GM18909 (cell line): ENCODE data around the gene HTR3A.

Experiments used
- ATAC-seq: cut with Tn5 transposase; IDR thresholded peaks from one replicate; pipeline ENCODE4 v1.9.1; 2021; ENCODE audit warnings: mild to moderate bottlenecking; ENCODE audit not compliant: unreplicated experiment, poor library complexity

Gene HTR3A

DNA sequence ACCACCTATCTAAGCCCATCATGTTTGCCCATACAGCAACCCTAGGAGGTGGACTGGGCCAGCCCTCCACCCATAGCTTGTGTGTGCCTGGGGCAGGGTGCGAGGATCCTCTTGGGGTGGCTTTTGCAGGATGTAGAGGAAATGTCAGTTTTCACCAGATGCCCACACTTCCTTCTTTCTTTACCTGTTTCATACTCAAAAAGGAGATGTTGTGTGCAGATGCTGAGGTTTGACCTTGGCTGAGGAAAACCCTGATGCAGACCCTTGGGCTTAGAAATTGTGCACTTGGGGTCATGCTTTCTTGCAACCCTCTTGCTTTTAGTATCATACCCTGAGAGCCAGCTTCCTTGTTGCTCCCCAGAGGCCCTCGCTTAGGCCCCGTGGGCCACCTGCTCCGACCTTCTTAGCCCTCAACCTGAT lies 2.2 kb downstream of the HTR3A start:
- no peak for ATAC-seq

DNA sequence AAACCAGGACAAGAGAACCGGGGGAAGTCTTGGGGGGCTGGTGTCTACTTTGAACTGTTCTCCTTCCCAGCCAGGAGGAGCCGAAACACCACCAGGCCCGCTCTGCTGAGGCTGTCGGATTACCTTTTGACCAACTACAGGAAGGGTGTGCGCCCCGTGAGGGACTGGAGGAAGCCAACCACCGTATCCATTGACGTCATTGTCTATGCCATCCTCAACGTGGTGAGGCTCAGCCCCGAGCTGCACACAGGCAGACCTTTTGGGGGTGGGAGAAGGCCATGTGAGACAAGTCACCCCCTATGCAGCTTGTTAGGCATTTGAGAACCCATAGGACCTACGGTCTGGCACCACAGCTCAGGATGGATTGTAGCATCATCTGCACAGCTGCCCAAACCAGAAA lies 2.8 kb downstream of the HTR3A start:
- peak; percentile 45 for ATAC-seq

DNA sequence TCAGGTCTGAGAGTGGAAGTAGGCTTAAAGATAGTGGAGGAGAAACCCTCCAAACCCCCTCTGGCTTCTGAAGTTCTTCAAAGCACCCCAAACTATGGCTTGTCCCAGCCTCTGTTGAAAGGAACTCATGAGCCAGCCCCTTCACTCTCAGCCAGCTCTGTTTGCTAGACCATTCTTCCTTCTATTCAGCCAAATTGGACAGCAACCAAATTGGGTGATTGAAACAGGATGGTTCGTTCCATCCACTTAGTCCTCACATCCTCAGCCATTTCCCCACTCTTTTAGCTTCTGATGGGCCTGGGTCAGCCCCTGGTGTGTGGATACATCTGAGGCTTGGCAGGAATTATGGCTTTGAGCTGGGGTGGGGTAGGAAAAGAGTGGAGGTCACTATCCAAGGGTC lies 4.5 kb downstream of the HTR3A start:
- ATAC-seq, result no peak

DNA sequence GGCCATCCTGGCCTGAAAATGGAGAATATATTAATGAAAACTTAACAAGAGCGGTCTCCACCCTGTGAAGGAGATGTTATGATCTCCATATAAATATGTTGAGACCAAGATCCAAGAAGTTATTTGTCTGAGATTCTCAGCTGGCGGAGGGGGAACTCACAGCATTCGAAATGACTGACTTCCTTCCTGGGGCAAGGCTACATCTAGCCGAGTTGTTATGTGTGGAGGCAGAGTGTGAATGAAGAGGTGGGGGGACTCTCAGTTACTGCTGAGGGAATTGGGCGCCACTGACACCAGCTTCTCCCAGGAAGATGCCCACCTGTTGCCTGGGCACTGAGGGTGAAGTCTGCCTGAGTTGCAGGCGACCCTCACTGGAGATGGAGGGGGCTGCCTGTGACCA lies 5.9 kb downstream of the HTR3A start:
- ATAC-seq, result no peak

DNA sequence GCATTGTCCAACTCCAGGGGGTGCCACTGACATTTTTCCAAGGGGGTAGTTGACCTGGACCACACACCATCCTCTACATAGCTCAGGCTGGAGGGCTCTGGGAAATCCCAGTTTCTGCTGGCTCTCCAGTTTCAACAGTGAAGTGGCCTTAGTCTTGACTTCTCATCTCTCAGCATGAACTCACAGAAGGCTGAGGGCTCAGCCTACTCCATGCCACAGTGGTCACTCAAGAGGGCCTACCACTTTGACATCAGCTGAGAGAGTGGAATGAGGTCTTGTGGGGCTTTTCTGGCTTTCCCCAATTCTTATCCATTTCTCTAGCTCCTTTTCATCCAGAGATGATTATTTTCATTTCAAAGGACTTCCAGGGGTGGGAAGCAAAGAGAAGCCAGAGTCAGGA lies 7.4 kb downstream of the HTR3A start:
- no peak for ATAC-seq

DNA sequence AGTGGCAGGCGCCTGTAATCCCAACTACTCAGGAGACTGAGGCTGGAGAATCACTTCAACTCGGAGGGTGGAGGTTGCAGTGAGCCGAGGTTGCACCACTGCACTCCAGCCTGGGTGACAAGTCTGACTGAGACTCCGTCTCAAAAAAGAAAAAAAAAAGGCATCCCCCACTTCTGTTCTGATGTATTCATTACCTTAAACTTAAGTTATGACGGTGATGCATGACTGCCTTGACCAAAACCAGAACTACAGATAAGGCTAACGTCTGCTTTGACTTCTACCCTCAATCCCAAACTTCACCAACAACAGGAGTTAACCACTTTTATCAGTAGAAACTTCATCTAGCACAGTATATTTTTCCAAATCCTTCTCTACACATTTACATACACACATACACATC lies 9.9 kb downstream of the HTR3A start:
- ATAC-seq, result no peak

DNA sequence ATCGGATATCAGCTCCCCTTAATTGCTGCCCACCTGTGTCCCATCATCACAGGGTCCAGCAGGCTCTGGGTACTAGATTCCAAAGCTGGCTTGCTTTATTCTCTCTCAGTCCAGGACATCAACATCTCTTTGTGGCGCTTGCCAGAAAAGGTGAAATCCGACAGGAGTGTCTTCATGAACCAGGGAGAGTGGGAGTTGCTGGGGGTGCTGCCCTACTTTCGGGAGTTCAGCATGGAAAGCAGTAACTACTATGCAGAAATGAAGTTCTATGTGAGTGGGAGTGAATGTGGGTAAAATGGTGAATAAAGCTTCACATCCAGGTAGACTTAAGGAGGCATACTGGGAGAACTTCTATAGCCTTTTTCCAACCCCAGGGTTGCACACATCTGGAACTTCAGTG lies 11.0 kb downstream of the HTR3A start:
- no peak for ATAC-seq

DNA sequence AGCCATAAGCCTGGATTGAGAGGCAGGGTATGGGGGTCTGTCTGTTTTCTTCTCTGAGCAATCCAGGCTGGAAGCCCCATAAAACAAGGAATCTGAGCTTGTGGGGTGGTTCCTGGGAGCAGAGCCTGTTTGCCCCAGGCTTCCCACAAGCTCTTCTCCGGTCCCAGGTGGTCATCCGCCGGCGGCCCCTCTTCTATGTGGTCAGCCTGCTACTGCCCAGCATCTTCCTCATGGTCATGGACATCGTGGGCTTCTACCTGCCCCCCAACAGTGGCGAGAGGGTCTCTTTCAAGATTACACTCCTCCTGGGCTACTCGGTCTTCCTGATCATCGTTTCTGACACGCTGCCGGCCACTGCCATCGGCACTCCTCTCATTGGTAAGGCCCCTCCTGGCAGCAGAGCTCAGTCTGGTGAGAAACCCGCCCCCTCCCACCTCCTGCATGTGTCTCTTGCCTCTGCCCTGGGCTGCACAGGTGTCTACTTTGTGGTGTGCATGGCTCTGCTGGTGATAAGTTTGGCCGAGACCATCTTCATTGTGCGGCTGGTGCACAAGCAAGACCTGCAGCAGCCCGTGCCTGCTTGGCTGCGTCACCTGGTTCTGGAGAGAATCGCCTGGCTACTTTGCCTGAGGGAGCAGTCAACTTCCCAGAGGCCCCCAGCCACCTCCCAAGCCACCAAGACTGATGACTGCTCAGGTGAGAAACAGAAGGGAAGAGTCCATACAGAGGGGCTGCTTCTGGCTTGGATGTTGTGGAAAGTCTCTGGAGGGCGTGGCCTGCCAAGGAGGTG lies 11.6 kb downstream of the HTR3A start:
- no peak for ATAC-seq

DNA sequence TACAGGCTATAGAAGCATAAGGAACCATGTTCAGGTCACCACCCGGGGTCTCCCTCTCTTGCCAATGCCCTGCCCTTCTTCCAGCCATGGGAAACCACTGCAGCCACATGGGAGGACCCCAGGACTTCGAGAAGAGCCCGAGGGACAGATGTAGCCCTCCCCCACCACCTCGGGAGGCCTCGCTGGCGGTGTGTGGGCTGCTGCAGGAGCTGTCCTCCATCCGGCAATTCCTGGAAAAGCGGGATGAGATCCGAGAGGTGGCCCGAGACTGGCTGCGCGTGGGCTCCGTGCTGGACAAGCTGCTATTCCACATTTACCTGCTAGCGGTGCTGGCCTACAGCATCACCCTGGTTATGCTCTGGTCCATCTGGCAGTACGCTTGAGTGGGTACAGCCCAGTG lies 14.5 kb downstream of the HTR3A start:
- no peak for ATAC-seq

DNA sequence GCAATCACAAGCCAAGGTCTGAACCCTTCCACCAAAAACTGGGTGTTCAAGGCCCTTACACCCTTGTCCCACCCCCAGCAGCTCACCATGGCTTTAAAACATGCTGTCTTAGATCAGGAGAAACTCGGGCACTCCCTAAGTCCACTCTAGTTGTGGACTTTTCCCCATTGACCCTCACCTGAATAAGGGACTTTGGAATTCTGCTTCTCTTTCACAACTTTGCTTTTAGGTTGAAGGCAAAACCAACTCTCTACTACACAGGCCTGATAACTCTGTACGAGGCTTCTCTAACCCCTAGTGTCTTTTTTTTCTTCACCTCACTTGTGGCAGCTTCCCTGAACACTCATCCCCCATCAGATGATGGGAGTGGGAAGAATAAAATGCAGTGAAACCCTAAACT lies 15.0 kb downstream of the HTR3A start:
- ATAC-seq, result no peak

DNA sequence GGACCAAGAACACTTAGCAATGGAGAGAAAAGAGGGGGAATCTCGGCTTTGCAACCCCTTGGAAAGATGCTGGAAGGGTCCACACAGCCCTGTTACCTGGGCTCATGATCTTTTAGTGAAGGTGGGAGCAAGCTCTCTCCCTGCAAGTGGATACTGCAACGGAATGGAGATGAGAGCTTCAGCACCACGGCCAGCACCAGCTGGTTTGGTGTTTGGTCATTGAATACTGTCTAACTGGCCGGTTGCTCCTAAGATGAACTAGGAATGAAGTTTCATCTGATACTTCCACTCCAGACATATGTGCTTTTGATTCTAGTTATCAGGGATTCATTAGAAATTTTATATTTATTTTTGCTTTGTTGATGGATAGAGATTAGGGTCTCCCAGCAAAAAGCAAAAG lies 16.3 kb downstream of the HTR3A start:
- ATAC-seq, result no peak

DNA sequence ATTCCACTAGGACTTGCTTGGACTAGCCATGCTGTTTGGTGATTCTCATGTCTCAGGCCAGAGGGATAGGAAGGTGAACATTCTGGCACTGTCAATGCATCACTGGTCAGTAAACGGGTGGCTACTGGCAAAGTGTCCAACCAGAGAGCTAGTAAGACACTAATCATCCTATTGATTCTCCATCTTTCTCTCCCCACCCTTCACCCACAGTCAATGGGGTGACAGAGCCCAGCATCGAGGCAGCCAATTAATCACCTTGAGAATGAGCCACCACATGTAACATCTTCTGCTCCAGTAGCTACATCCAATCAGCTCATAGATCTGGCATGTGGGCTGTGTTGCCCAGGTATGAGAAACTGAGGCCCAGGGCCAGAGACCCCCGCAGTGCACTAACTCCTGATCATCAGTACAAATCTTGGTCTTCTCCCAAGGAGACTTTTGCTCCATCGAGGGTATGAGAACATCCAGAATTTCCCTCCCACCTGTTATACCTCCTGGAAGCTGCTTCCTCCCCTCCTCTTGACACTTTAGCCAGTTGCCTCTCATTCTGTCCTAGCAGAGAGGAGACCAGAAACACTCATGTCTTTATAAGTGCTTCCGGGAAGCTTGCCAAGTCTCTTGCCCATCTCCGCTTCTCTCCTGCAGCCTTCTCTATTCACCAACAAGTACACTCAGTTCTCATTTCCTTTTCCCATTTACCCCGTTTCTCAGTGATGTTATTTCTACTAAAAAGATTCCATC lies 17.0 kb downstream of the HTR3A start:
- no peak for ATAC-seq

DNA sequence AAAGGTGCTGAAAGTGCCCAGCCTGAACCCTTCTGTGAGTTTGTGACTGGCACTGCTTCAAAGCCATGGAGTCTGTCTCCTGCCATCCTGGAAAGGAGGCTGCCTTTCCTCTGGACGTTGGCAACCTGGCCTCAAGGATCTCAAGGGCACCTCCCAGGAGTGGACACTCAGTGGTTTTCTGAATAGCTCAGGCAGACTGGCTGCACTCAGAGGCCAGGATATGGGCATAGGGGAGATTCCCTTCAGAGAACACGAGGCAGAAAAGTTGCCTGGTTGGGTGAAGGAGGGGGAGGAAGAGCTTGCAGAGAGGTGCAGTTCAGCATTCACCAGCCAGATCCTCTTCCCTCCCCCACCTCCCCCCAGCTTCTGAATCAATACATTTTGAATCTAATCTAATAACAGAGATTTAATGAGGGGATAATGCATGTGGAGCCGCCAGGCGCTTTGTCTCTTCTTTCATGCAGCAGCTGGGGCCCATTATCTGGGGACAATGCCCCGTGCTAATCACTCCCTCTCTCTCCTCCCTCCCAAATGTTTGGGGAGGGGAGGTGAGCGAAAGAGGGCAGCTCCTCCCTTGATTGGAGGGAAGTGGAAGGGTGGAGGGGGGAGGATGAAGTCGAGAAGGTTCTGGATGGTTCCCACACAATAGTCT lies 17.7 kb downstream of the HTR3A start:
- ATAC-seq, result no peak

DNA sequence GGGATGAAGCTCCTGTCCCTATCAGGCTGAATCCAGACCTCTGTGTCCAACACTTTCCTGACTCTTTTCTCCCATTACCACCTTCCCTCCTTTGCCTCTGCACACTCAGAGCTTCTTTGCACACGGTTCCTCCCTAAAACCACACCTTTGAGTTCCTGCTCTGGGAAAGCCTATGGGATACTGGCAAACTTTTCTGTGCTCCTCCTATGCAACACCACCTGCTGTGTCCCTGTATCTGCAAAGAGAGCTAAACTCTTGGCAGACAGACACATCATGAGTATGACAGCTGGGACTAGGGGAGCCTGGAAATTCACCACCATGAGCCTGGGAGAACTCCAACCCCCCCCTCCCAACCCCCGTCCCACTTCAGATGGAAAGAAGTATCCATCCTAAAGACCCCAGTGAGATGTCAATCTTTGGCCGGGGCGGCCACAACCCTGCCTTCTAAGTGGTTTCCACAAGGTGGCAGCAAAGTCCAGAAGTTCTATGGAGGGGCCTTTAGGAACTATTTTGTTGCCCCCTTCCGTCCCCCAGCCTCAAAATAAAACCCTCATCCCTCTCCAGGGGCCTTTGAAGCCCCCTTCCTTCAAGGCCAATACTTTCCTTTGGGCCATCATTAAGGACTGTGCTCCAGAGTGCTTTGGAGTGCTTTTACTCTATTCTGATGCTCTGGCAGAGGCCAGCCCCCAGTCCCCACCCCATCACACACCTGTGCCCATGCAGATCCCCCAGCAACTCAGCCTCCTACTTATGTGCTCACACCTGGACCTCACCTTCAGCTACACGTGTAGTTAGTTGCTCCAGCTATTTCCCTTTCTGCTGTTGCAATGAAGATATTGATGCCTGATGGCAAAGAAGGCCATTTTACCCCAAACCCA lies 19.4 kb downstream of the HTR3A start:
- ATAC-seq, result no peak

DNA sequence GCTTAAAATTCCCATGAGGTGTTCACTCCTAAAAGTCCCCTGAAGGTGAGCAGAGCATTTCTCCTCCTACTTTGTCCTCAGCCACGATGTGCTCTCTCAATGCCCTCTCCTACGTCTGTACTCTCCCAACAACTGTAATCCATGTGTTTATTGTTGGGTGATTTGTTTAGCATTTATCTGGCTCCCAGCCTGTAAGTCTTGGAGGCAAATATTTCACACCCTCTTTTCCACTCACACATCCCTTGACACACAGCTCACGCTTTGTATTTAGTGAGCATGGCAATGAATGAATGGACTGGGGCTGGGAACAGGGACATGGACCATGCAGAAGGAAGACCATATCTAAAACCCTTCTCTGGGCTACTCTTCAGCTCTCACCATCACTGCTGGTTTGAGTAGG lies 22.6 kb downstream of the HTR3A start:
- no peak for ATAC-seq

DNA sequence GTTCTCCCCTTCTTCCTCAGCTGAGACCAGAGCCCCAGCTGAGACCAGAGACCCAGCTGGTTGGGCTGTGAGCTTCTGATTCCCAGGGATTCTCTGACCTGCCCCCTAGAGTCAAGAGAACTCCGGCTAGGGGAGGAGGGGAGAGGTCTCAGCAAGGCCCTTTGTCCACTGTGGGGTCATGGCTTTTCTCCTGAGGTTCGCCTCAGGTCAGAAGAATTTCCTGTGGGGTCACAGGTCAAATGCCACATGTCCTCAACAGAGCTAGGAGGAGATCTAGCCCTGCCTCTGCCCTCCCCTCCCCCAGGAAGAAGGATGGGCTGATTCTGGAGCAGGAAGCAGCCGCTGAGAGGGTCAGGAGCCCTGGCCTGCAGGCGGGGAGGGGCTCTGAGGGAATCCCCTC lies 23.7 kb downstream of the HTR3A start:
- no peak for ATAC-seq

DNA sequence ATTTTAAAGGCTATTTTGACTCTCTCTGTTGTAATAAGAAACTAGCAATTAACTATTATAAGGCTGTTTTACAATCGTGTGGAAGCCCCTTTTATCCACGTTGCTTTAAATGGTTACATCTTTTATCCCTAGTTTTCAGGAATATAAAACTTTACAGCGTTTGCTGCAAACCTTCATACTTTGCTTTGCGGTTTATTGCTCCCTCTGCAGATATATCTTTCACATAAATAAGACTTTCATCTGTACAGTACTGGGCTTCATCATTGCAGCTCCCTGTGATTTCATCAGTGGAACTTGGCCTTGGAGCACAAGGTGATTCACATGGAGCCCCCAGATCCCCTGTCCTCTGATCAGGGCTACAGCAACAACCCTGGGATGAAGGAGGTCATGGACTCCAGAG lies 25.6 kb downstream of the HTR3A start:
- ATAC-seq, result no peak

DNA sequence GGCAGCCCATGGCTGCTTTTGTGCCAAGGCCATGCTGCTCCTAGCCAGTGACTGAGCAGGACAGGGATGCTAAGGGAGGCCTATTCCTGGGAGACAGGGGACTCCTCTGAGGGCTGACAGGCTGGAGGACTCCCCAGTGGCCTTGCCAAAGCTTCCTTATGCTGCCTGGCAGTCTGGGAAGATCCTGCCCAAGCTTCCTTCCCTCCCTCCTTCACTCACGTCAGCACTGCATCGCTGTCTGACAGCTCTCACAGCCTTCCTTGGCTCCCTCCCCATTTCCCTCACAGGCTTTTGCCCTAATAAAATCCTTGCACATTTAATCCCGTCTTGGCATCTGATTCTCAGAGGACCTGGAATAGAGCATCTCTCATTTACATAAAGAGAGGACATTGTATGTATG lies 26.5 kb downstream of the HTR3A start:
- no peak for ATAC-seq

DNA sequence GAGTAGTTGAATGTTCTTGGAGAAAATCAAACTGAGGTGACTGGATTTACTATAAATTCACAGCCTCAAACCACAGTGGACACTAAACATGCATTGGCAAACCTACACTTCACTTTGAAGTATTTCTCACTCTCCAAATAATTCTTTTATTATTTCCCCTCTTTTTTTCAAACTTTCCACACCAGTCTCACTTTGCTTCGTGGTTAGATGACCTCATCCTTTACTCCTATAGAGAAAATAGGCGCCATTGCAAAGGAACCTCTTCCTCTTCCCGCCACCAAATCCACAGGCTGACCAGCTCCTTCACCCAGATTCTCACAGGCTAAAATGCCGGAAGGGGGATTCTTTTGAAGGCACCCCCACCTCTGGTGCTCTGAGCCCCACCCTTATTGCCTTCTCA lies 33.4 kb downstream of the HTR3A start:
- ATAC-seq, result no peak

DNA sequence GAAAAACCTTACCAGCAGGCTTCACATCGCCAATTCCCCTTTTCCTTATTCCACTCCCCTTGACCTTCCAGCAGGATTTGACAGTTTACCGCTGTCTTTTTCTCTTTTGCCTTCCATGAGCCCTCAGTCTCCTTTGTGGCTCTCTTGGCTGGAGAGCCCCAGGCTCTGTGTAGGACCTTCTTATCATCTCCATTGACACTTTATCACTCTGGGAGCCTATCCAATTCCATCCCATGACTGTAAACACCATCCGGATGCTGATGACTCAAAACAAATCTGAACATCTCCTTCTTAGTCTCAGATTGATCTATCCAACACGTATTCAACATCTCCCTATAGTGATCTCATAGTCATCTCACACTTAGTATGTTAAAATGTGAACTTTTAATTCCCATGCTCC lies 36.0 kb downstream of the HTR3A start:
- ATAC-seq, result no peak

DNA sequence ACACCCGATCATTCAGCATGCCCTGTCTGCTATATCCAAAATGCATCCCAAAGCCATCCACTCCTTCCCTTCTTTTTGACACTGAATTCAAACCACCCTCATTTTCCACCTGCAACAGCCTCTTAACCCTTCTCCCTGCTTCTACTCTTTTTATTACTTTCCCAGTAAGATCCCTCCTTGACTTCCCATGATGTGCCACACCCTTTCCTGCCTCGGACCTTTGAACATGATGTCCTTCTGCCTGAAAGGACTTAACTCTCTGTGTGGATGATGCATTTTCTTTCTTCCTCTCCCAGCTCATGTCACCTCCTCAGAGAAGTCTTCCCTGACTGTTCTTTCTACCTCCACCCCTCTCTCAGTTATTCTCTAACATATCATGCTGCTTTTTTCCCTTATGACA lies 36.5 kb downstream of the HTR3A start:
- no peak for ATAC-seq
